OCI-LY7 (cell line): ENCODE measurements around the gene TMEM86B.

Experiments
- CTCF ChIP-seq: fragments of 200-600 bp; sonication (generic); conservative IDR thresholded peaks from 2 replicates; pipeline ENCODE4 v1.5.1; 2014; ENCODE audit warnings: mild to moderate bottlenecking, antibody characterized with exemption, low read length, moderate library complexity, mixed read lengths
- EZH2phosphoT487 ChIP-seq: fragments of 200-600 bp; sonication (generic); IDR thresholded peaks from 2 replicates; pipeline ENCODE4 v1.6.1; 2018; ENCODE audit warnings: low read depth, borderline replicate concordance, mild to moderate bottlenecking, mixed run types, antibody characterized with exemption, low read length, moderate library complexity, mixed read lengths

- no peak for TF ChIP-seq CTCF
- TF ChIP-seq EZH2phosphoT487, result no peak
Observed at GRCh38 chr19:55229789-55230182, 1.2 kb upstream of the TMEM86B start.
